Colonic mucosa (tissue), 4 donors: Measurements from ENCODE around the gene TFB2M. TPM values are rescaled to one million over a fixed set of nuclear protein-coding genes. Genes with fewer than 3 reads are reported as not detected.

ENCODE experiments used
- DNase-seq: peaks from one replicate; pipeline ENCODE4 v3.0.0-alpha.2; 2020
- H3K27ac ChIP-seq: fragments of 200-600 bp; one replicate; pipeline ENCODE4 v1.8.0; 2021
- H3K27me3 ChIP-seq: fragments of 200-600 bp; one replicate; pipeline ENCODE4 v1.8.0; 2021
- H3K36me3 ChIP-seq: fragments of 200-600 bp; one replicate; pipeline ENCODE4 v1.8.0; 2021
- H3K4me1 ChIP-seq: fragments of 200-600 bp; one replicate; pipeline ENCODE4 v1.8.0; 2021; ENCODE audit warnings: mild to moderate bottlenecking
- H3K4me3 ChIP-seq: fragments of 200-600 bp; one replicate; pipeline ENCODE4 v1.8.0; 2021
- H3K9ac ChIP-seq, 2 donors: one replicate each; pipeline ENCODE4 v1.7.0; 2013; ENCODE audit warnings: control low read depth in 2 of 2, low read depth in 2 of 2, low read length in 2 of 2
- H3K9me3 ChIP-seq: fragments of 200-600 bp; one replicate; pipeline ENCODE4 v1.8.0; 2021
- intact Hi-C: fragments of 100-400 bp; cut with DNase I; formaldehyde crosslinking; loops from one replicate; pipeline ENCODE4 v1.14.1; 2022
- total RNA-seq, 2 donors: library from RNA; stranded (reverse); fragmentation: NEBNext Ultra II Directional in 1 of 2; extraction: Animal tissue kit (Norgen Biotek cat#: 25700) in 1 of 2; gene quantifications; one replicate each; pipeline ENCODE4 v1.2.1, GENCODE V29; 2021
- TF ChIP-seq, protein P1 (sequence below): fragments of 200-600 bp; IDR thresholded peaks from one replicate; pipeline ENCODE4 v1.8.0; 2022; ENCODE audit warnings: antibody characterized with exemption, mild to moderate bottlenecking
- donor health status: healthy.
- donor health status: DM: no; HTN: no; CAD: no.
- donor health status: DM: no; HTN: no; CAD: no.

Gene TFB2M
- total RNA-seq, 2 donors from 2014 or later, result 11.3 to 14.0 TPM

DNA sequence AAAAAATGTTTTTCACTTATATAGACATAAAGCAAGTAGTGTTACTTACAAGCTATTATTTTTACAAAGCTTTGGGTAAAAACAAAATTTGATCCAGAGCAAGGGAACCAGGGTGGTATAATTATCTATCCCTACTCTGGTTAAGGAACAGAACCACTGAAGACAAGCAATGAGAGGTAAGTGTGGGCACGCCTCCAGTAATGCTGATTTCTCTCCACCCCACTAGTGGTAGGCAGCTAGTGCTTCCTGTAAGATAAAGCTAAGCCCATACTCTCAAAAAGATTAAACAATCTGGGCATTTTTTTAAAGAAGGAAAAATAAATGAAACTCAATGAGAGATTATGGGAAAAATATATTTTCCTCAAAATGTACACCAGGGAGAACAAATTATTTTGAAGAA lies 22.1 kb downstream of the TFB2M start:
- Histone ChIP-seq H3K27me3 (no peaks in the 10 kb centered on the region), H3K4me1 (no peaks in the 10 kb centered on the region), H3K27ac (no peak overlapping the region), H3K9me3 (no peaks in the 10 kb centered on the region), H3K4me3 (no peak overlapping the region), H3K36me3 (no peaks in the 10 kb centered on the region), H3K9ac (no peak overlapping the region)
- intact Hi-C loops, result no loop called here
- no peak for DNase-seq
- TF ChIP-seq, protein P1, sequence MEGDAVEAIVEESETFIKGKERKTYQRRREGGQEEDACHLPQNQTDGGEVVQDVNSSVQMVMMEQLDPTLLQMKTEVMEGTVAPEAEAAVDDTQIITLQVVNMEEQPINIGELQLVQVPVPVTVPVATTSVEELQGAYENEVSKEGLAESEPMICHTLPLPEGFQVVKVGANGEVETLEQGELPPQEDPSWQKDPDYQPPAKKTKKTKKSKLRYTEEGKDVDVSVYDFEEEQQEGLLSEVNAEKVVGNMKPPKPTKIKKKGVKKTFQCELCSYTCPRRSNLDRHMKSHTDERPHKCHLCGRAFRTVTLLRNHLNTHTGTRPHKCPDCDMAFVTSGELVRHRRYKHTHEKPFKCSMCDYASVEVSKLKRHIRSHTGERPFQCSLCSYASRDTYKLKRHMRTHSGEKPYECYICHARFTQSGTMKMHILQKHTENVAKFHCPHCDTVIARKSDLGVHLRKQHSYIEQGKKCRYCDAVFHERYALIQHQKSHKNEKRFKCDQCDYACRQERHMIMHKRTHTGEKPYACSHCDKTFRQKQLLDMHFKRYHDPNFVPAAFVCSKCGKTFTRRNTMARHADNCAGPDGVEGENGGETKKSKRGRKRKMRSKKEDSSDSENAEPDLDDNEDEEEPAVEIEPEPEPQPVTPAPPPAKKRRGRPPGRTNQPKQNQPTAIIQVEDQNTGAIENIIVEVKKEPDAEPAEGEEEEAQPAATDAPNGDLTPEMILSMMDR, result no peak

DNA sequence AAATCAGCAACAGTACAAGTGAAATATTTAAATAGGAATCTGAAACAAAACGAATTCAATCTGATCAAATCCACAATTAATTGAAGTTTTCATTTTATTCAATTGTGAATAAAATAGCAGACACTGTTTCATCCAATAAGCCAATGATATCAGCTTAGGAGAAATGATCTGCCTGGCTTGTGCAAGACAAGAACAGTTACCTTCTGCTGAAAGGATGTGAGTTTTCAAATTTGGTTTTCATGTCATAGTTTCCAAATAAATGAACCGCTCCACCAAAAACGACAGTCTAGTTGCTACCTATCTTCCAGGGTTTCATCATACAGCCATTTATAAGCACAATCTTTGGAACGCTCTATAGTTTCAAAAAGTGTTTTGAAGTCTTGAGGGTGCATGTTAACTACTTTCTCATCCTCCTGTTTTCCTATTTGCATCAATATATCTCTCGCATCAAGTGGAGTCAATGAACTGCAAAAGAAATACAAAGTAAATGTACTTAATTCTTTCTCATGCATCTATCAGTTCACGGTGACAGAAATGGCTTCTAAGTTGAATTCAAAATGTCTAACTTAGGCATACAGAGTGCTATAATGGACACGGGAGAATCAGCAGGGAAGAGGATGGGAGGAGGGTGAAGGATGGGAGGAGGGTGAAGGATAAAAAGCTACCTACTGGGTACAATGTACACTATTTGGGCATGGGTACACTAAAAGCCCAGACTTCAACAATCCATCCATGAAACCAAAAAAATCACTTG lies 25.1 kb downstream of the TFB2M start:
- no peaks in the 10 kb centered on the region for H3K4me1 ChIP-seq
- H3K9me3 ChIP-seq, result no peaks in the 10 kb centered on the region
- TF ChIP-seq, protein P1, result no peak
- no peaks in the 10 kb centered on the region for H3K27me3 ChIP-seq
- H3K9ac ChIP-seq, result no peak overlapping the region
- no peaks in the 10 kb centered on the region for H3K36me3 ChIP-seq
- intact Hi-C loops, result no loop called here
- DNase-seq, result no peak
- H3K27ac ChIP-seq, result no peak overlapping the region
- H3K4me3 ChIP-seq, result no peak overlapping the region

DNA sequence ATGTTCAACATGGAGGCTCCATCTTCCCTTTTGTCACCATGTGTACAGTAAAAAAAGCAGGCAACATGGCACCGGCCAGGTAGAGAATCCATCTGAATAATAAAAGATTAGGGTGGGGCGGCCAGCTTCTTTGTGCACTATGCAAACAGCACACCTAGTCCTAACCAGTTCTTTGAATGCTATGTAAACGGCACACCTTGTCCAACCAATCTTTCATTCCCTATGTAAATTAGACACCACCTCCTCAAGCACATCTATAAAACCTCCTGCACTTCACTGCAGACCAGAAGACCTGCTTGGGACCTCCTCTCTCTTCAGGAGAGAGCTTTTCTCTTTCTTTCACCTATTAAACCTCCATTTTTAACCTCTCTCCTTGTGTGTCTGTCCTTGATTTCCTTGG lies 28.2 kb downstream of the TFB2M start:
- TF ChIP-seq, protein P1, result no peak
- Histone ChIP-seq H3K9me3 (no peaks in the 10 kb centered on the region), H3K27me3 (no peaks in the 10 kb centered on the region), H3K27ac (no peak overlapping the region), H3K4me3 (no peak overlapping the region), H3K4me1 (no peaks in the 10 kb centered on the region), H3K9ac (no peak overlapping the region), H3K36me3 (no peaks in the 10 kb centered on the region)
- intact Hi-C loops, result no loop called here
- peak; percentile 51 for DNase-seq

DNA sequence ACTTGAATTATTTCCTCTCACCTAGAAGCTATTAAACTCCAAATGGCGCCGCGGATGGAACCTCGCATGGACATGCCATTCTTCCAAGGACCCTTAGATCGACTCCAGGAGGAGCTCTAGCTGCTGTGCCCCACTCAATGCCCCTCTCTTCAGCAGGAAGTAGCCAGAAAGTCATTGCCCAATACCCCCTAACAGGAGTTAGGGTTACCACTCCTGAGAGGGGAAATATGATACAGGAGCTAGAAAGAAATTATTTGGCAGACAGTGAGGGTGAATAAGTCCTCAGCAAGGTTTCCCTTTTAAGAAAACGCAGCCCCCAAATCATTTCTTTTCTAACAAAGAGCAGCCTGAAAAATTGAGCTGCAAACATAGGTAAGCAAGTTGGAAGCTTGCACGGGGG lies 28.6 kb downstream of the TFB2M start:
- DNase-seq, result no peak
- Histone ChIP-seq H3K27ac (no peak overlapping the region), H3K4me3 (no peak overlapping the region), H3K9ac (no peak overlapping the region), H3K36me3 (no peaks in the 10 kb centered on the region), H3K9me3 (no peaks in the 10 kb centered on the region), H3K27me3 (no peaks in the 10 kb centered on the region), H3K4me1 (no peaks in the 10 kb centered on the region)
- intact Hi-C loops, result no loop called here
- TF ChIP-seq, protein P1, result no peak

DNA sequence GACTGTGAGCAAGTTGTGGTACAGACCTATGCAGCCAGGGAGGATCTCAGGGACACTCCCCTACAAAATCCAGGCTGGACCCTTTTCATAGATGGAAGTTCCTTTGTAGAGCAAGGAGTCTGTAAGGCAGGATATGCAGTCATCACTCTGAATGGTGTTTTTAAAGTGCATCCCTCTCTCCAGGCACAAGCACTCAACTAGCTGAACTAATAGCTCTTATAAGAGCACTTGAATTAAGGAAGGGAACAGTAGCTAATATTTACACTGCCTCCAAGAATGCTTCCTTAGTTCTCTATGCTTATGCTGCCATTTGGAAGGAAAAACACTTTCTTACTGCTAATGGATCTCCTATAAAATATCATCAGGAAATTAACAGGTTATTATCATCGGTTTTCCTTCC lies 31.9 kb downstream of the TFB2M start:
- Histone ChIP-seq H3K36me3 (no peaks in the 10 kb centered on the region), H3K27ac (no peak overlapping the region), H3K9me3 (no peaks in the 10 kb centered on the region), H3K4me1 (no peaks in the 10 kb centered on the region), H3K4me3 (no peak overlapping the region), H3K9ac (no peak overlapping the region), H3K27me3 (no peaks in the 10 kb centered on the region)
- no peak for DNase-seq
- intact Hi-C loops, result no loop called here
- TF ChIP-seq, protein P1, result no peak
